Adrenal gland (tissue), 5 donors: ENCODE measurements around the gene GPR161.

ENCODE experiments used
- CTCF ChIP-seq, 6 experiments: fragments of 450-650 bp in 4 of 6; fragments of 200-600 bp in 2 of 6; sonication (generic) in 1 of 6; IDR thresholded peaks; 1 replicate in 5 of 6; 2 replicates in 1 of 6; pipeline versions ENCODE4 v1.5.1 to v1.8.0; 2016 to 2021; ENCODE audit warnings: antibody characterized with exemption in 6 of 6, mild to moderate bottlenecking in 2 of 6, moderate library complexity in 1 of 6
- POLR2A ChIP-seq, 2 donors: fragments of 450-650 bp; IDR thresholded peaks; one replicate each; pipeline ENCODE4 v1.6.1; 2017; ENCODE audit warnings: antibody characterized with exemption in 2 of 2, mild to moderate bottlenecking in 2 of 2, moderate library complexity in 1 of 2
- donor health status: DM: no; HTN: no; CAD: no.

GRCh38 chr1:168087696-168088095, 49.0 kb downstream of the GPR161 start:
- TF ChIP-seq CTCF (IDR thresholded peaks at IDR 0.05) = no peak
- no peak for TF ChIP-seq POLR2A (IDR thresholded peaks at IDR 0.05)
